ENCODE data around the gene CERS1.

Gene CERS1, protein sequence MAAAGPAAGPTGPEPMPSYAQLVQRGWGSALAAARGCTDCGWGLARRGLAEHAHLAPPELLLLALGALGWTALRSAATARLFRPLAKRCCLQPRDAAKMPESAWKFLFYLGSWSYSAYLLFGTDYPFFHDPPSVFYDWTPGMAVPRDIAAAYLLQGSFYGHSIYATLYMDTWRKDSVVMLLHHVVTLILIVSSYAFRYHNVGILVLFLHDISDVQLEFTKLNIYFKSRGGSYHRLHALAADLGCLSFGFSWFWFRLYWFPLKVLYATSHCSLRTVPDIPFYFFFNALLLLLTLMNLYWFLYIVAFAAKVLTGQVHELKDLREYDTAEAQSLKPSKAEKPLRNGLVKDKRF

DNA sequence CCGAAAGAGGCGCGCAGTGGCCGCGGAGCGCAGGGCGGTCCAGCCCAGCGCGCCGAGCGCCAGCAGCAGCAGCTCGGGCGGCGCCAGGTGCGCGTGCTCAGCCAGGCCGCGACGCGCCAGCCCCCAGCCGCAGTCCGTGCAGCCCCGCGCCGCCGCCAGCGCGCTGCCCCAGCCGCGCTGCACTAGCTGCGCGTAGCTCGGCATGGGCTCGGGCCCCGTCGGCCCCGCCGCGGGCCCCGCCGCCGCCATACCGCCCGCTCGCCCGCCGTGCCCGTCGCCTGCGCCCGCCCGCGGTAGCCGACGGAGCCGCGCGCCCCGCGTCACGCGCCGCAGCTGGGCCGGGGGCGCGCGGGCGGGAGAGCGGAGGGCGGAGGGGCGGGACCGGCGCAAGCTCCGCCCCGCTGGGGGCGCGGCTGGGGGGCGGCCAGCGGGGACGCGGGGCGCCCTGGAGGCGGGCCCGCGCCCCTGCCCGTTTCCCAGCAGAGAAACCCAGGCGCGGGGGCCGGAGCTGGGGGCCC, at the start of gene CERS1:
Gene CERS1, minus strand, starts transcription at position 335 of the 518 bp plus-strand sequence. Its CDS starts 86 bp downstream, at position 249.
- DNase-seq, result no peak

GRCh38 chr19:18945297-18945696, 49.3 kb upstream of the CERS1 start:
- DNase-seq, result no peak

GRCh38 chr19:18943465-18943864, 47.5 kb upstream of the CERS1 start:
- DNase-seq, result no peak

DNA sequence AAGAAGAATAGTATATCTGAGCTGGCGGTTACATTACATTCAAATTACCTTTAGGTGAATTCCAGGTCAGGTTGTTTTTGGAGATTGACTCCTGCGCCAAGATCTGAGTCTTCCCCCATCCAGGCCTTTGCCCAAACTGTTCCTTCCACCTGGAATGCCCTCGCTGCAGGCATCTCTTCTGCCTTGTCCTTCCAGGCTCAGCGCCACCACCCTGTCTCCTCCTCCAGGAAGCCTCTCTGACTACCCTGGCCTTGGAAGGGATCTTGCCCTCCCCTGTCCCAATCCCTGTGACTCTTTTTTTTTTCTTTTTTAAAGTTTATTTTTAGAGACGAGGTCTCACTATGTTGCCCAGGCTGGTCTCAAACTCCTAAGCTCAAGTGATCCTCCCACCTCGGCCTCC, 46.7 kb upstream of the CERS1 start:
- DNase-seq, result no peak

- no peak for DNase-seq
Observed at GRCh38 chr19:18941628-18942354, 45.8 kb upstream of the CERS1 start.

GRCh38 chr19:18940769-18941627, 45.0 kb upstream of the CERS1 start, which contains the start of gene HOMER3:
Gene HOMER3, minus strand, starts transcription at chr19:18941217. Its CDS starts 2,235 bp downstream, at chr19:18938982.
- peak; percentile 77 for DNase-seq

DNA sequence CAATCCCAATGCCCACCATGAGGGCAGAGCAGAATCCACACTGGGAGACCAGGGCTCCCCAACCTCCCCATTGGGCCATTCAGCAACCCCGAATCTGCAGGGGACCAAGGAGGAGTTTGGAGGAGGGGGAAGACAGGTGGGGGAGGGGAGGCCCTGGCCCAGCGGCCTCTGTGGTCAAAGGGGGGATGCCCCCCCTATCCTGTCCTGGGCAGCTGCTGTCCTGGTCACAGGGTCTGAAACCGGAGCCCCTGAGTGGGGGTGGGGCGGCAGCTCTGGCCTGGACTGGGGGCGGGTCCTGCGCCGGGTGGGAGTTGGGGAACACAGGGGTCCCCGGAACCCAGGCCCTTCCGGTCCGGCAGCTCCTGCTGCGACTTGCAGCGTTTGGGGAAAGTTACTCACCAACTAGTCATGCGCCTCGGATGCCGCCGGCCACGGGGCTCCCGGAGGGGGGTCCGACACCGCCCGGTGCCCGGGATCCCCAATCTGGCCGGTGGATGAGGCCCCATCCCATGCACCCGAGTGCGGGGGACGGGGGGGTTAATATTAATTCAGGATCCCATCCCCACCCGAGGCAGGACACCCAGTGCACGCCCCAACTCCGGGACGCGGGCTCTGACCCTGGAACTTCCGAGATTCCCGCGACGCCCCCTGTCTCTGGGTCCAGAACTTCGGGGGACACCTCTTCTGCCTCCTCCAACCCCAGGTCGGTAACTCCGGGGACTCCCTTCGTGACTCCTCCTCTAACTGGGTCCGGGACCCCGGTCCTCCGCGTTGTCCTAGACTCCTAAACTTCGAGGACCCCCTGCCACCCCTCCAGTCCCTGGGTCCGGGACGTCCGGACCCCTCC, 44.2 kb upstream of the CERS1 start:
- DNase-seq, result no peak

DNA sequence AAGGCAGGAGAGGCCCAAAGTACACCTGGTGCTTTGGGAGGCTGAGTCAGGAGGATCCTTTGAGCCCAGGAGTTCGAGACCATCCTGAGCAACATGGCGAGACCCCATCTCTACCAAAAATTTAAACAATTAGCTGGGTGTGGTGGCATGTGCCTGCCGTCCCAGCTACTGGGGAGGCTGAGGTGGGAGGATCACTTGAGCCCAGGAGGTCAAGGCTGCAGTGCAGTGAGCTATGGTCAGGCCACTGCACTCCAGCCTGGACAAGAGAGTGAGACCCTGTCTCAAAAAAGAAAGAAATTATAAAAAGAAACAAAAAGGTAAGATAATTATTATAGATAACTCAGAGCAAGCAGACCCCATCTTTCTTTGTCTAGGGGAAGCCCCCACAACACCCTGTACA, 43.2 kb upstream of the CERS1 start:
- no peak for DNase-seq

- no peak for DNase-seq
Observed at GRCh38 chr19:18933297-18933696, 37.3 kb upstream of the CERS1 start.

DNA sequence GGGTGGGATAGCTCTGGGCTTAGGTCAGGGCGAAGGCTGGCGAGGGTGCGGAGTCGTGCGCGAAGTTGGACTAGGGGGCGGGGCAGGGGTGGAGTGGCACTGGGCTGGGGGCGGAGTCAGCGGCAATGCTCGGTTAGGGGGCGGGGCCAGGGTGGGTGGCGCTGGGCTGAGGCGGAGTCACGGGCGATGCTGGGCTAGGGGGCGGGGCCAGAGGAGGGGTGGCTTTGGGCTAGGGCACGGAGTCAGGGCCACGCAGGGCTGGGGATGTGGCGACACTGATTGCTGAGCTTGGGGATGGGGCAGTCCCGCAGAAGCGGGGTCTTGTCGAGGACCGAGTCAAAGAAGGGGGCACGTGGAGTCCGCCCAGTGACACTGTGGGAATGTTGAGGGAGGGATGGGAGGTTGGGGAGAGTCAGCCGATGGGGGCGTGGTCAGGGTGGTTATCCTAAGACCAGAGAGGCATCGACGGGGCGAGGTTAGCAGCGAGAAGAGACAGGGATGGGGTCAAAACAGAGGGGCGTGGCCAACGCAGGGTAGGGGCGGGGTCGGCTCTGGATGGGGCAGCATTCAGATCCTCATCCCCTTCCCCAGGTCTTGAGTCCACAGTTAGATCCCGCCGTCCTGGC, 36.4 kb upstream of the CERS1 start:
- peak; percentile 87 for DNase-seq

DNA sequence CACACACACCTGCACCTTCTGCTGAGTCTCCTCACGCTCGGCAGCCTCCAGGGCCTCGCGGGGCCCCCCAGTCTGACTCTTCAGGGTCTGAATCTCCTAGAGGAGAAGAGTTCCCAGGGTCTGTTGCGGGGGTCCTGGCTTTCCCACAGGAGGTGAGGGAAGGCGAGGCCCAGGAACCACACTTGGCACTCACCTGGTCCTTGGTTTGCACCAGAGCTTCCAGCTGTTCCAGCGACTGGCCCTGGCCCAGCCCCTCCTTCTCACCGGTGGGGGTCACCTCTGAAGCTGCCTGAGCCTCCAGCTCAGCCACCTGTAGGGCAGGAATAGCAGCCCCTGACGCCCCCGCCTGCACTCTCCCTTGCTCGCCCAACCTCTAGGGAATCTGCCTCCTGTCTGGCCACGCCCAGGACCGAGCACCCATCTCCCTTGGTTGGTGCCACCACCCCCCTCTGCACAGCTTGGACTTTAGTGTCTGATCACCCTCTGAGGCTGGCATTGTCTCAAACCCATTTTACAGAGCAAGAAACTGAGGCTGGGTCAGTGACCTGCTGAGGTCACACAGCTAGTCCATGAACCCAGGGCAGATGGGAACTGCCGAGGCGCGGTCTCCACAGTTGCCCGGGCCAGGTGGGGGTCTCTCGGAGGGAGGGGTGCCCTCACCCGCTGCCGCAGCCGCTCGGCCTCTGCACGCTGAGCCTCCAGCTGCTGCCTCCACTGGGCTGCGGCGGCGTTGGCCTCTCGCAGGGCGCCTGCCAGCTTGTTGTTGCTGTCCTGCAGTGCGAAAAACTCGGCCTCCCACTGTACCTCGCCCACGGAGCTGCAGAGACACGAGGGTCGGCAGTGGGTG, 35.6 kb upstream of the CERS1 start:
- DNase-seq, result no peak

- no peak for DNase-seq
Observed at GRCh38 chr19:18929311-18929710, 33.4 kb upstream of the CERS1 start.

GRCh38 chr19:18928018-18928805, 32.3 kb upstream of the CERS1 start:
- no peak for DNase-seq

- DNase-seq, result no peak
Observed at GRCh38 chr19:18924684-18925213, 28.8 kb upstream of the CERS1 start.

GRCh38 chr19:18922228-18922985, 26.4 kb upstream of the CERS1 start:
- no peak for DNase-seq

GRCh38 chr19:18921593-18921992, 25.6 kb upstream of the CERS1 start:
- DNase-seq, result no peak

GRCh38 chr19:18920400-18920799, 24.4 kb upstream of the CERS1 start:
- DNase-seq, result no peak

GRCh38 chr19:18919900-18920214, 23.9 kb upstream of the CERS1 start:
- no peak for DNase-seq
